HepG2 (cell line): ENCODE measurements around the gene AKR1A1.

Experiments used
- ADNP ChIP-seq: sonication (generic); formaldehyde crosslinking; IDR thresholded peaks from 2 replicates; pipeline ENCODE4 v1.4.0; 2020; ENCODE audit warnings: missing genetic modification reagents
- CREM ChIP-seq, 2 experiments: sonication (generic) in 1 of 2; formaldehyde crosslinking in 1 of 2; IDR thresholded peaks; 2 replicates each; pipeline versions ENCODE4 v1.4.0 to v1.6.1; 2016 to 2020; ENCODE audit warnings: antibody characterized with exemption in 1 of 2, mild to moderate bottlenecking in 1 of 2, missing genetic modification reagents in 1 of 2
- GABPA ChIP-seq, 2 experiments: IDR thresholded peaks; 2 replicates each; pipeline ENCODE4 v1.6.1; 2011 to 2016; ENCODE audit warnings: low read depth in 2 of 2, low read length in 1 of 2, missing biosample characterization in 1 of 2, missing genetic modification characterization in 1 of 2
- GTF3A ChIP-seq: sonication (generic); formaldehyde crosslinking; conservative IDR thresholded peaks from 2 replicates; pipeline ENCODE4 v1.4.0; 2020; ENCODE audit warnings: mild to moderate bottlenecking, missing genetic modification reagents
- POLR2A ChIP-seq, 2 experiments: IDR thresholded peaks; 2 replicates each; pipeline ENCODE4 v1.6.1; 2011; ENCODE audit warnings: low read depth in 2 of 2, low read length in 2 of 2, mild to moderate bottlenecking in 1 of 2, moderate library complexity in 1 of 2; ENCODE audit not compliant: insufficient read depth in 1 of 2
- ZNF143 ChIP-seq: sonication (generic); formaldehyde crosslinking; IDR thresholded peaks from 2 replicates; pipeline ENCODE4 v1.4.0; 2020; ENCODE audit warnings: missing genetic modification reagents
- ZSCAN20 ChIP-seq: sonication (generic); formaldehyde crosslinking; IDR thresholded peaks from 2 replicates; pipeline ENCODE4 v1.4.0; 2020; ENCODE audit warnings: missing genetic modification reagents, mild to moderate bottlenecking, borderline replicate concordance
- ZSCAN30 ChIP-seq: sonication (generic); formaldehyde crosslinking; IDR thresholded peaks from 2 replicates; pipeline ENCODE4 v1.5.0; 2020; ENCODE audit warnings: mild to moderate bottlenecking, missing genetic modification reagents
- ZZZ3 ChIP-seq: sonication (generic); formaldehyde crosslinking; IDR thresholded peaks from 2 replicates; pipeline ENCODE4 v1.4.0; 2020; ENCODE audit warnings: missing genetic modification reagents, mild to moderate bottlenecking, borderline replicate concordance
- TF ChIP-seq, protein P1 (sequence below): sonication (generic); formaldehyde crosslinking; IDR thresholded peaks from 2 replicates; pipeline ENCODE4 v1.5.0; 2020; ENCODE audit warnings: mild to moderate bottlenecking, missing genetic modification reagents, moderate library complexity

DNA sequence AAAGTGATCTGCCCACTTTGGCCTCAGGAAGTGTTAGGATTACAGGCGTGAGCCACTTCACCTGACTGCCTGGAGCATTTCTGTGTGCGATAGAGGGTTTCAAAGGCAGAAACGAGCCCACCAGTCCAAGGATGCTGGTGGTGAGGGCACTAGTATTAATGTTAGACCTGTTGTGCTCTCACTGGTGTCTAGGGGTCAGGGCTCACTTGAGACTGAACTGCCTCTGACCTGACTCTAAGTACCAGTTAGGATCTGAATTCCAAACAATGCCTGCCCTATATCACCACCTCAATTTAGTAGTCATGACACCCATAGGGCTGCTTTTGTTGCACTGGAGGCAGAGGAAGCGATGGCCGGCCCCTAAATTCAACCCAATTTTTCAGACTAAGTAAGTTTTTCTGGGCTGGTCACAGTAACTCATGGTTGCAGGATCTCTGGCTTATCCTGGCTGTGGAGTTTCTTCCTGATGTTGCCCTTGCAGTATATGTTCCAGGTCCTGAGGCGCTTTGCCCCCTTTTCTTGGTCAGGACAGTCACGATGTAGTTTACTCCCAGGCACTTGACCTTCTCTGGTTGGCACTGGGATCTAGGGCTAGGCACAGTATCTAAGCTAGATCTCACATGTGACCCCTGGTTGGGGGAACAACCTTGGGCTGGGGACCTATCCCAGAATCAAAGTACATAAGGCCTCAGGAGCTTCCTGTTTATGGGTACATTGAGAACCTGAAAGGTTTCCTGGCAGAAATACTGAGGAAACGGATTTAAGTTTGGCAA lies 68.7 kb downstream of the AKR1A1 start:
- TF ChIP-seq GABPA (IDR thresholded peaks at IDR 0.05; ENCODE audit: low read depth, low read length), result no peak
- TF ChIP-seq GABPA (CRISPR knock-in tag; IDR thresholded peaks at IDR 0.05; ENCODE audit: low read depth), result no peak
- TF ChIP-seq ZSCAN30 (CRISPR knock-in tag), result no peak
- TF ChIP-seq ZZZ3 (CRISPR knock-in tag), result no peak
- TF ChIP-seq GTF3A (CRISPR knock-in tag), result no peak
- TF ChIP-seq CREM (IDR thresholded peaks at IDR 0.05), result no peak
- TF ChIP-seq CREM (CRISPR knock-in tag; IDR thresholded peaks at IDR 0.05), result no peak
- no peak for TF ChIP-seq ZNF143 (CRISPR knock-in tag)
- TF ChIP-seq POLR2A (IDR thresholded peaks at IDR 0.05; ENCODE audit: insufficient read depth in 1 of 2, low read depth in 2 of 2, low read length in 2 of 2), result 0 out of 4 replicates have a peak, but pooled peaks of 1 of the 2 experiments have one; percentile 24
- TF ChIP-seq, protein P1, sequence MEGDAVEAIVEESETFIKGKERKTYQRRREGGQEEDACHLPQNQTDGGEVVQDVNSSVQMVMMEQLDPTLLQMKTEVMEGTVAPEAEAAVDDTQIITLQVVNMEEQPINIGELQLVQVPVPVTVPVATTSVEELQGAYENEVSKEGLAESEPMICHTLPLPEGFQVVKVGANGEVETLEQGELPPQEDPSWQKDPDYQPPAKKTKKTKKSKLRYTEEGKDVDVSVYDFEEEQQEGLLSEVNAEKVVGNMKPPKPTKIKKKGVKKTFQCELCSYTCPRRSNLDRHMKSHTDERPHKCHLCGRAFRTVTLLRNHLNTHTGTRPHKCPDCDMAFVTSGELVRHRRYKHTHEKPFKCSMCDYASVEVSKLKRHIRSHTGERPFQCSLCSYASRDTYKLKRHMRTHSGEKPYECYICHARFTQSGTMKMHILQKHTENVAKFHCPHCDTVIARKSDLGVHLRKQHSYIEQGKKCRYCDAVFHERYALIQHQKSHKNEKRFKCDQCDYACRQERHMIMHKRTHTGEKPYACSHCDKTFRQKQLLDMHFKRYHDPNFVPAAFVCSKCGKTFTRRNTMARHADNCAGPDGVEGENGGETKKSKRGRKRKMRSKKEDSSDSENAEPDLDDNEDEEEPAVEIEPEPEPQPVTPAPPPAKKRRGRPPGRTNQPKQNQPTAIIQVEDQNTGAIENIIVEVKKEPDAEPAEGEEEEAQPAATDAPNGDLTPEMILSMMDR, result peak; percentile 32
- no peak for TF ChIP-seq ADNP
- TF ChIP-seq ZSCAN20 (CRISPR knock-in tag), result no peak
